SH-SY5Y (cell line): ENCODE data around the gene SLC1A5.

ENCODE experiments used
- GATA2 ChIP-seq: IDR thresholded peaks from 2 replicates; pipeline ENCODE4 v1.6.1; 2011; ENCODE audit warnings: mild to moderate bottlenecking, low read depth, low read length
- GATA3 ChIP-seq: IDR thresholded peaks from 2 replicates; pipeline ENCODE4 v1.6.1; 2011; ENCODE audit warnings: low read depth, mild to moderate bottlenecking, low read length, moderate library complexity

GRCh38 chr19:46742926-46743480, 45.4 kb downstream of the SLC1A5 start:
- no peak for TF ChIP-seq GATA2
- no peak for TF ChIP-seq GATA3
